Measurements from ENCODE around the gene GGACT. TPM values are rescaled to one million over a fixed set of nuclear protein-coding genes. Genes with fewer than 3 reads are reported as not detected.

The GGACT gene
- total RNA-seq, 2 donors from 2014 or later, result 4.9 to 17.8 TPM

- 87 to 91% methylated on average over 15 of the region's 15 CpGs for WGBS, 2 donors
Measured at GRCh38 chr13:100506154-100506553, 82.4 kb downstream of the GGACT start.

GRCh38 chr13:100503622-100504021 lies 85.0 kb downstream of the GGACT start:
- Histone ChIP-seq H3K27me3 (no peaks in the 10 kb centered on the region), H3K27ac (no peak overlapping the region), H3K4me3 (no peak overlapping the region), H3K9me3 (no peaks in the 10 kb centered on the region), H3K4me1 (no peaks in the 10 kb centered on the region), H3K36me3 (replicated peaks in 1 of 2; ENCODE audit: insufficient read depth in 1 of 2, low read depth in 2 of 2) (no peaks in the 10 kb centered on the region)
- ATAC-seq (no peak), DNase-seq (no peak)
- TF ChIP-seq POLR2A (IDR thresholded peaks at IDR 0.05), result no peak
- no peak for TF ChIP-seq CTCF (IDR thresholded peaks at IDR 0.05)
- intact Hi-C loops (cut with DNase I), result no loop called here
- WGBS, 2 donors, result 93% methylated on average over 3 of the region's 3 CpGs

More at GRCh38 chr13:100506154-100506553, 82.4 kb downstream of the GGACT start:
- H3K9me3 ChIP-seq, result no peaks in the 10 kb centered on the region
- no peaks in the 10 kb centered on the region for H3K4me1 ChIP-seq
- no peak overlapping the region for H3K27ac ChIP-seq
- DNase-seq (no peak), ATAC-seq (no peak)
- no peaks in the 10 kb centered on the region for H3K36me3 ChIP-seq (replicated peaks in 1 of 2; ENCODE audit: insufficient read depth in 1 of 2, low read depth in 2 of 2)
- intact Hi-C loops (cut with DNase I), result no loop called here
- no peaks in the 10 kb centered on the region for H3K27me3 ChIP-seq
- TF ChIP-seq CTCF (IDR thresholded peaks at IDR 0.05), result no peak
- TF ChIP-seq POLR2A (IDR thresholded peaks at IDR 0.05), result no peak
- no peak overlapping the region for H3K4me3 ChIP-seq

GRCh38 chr13:100502446-100502845 lies 86.1 kb downstream of the GGACT start:
- intact Hi-C loops (cut with DNase I), result no loop called here
- ATAC-seq (no peak), DNase-seq (no peak)
- TF ChIP-seq POLR2A (IDR thresholded peaks at IDR 0.05) (no peak), CTCF (IDR thresholded peaks at IDR 0.05) (no peak)
- WGBS, 2 donors, result 56 to 68% methylated on average over 2 of the region's 2 CpGs
- no peaks in the 10 kb centered on the region for H3K9me3 ChIP-seq
- H3K36me3 ChIP-seq (replicated peaks in 1 of 2; ENCODE audit: insufficient read depth in 1 of 2, low read depth in 2 of 2), result no peaks in the 10 kb centered on the region
- no peak overlapping the region for H3K4me3 ChIP-seq
- no peaks in the 10 kb centered on the region for H3K4me1 ChIP-seq
- H3K27me3 ChIP-seq, result no peaks in the 10 kb centered on the region
- H3K27ac ChIP-seq, result no peak overlapping the region

- DNase-seq (no peak), ATAC-seq (no peak)
- intact Hi-C loops (cut with DNase I), result no loop called here
- no peaks in the 10 kb centered on the region for H3K36me3 ChIP-seq (replicated peaks in 1 of 2; ENCODE audit: insufficient read depth in 1 of 2, low read depth in 2 of 2)
- no peak overlapping the region for H3K4me3 ChIP-seq
- no peak overlapping the region for H3K27ac ChIP-seq
- 91 to 96% methylated on average over 1 of the region's 1 CpG for WGBS, 2 donors
- TF ChIP-seq POLR2A (IDR thresholded peaks at IDR 0.05), result no peak
- TF ChIP-seq CTCF (IDR thresholded peaks at IDR 0.05), result no peak
- H3K4me1 ChIP-seq, result no peaks in the 10 kb centered on the region
- H3K9me3 ChIP-seq, result no peaks in the 10 kb centered on the region
- H3K27me3 ChIP-seq, result no peaks in the 10 kb centered on the region
Measured at GRCh38 chr13:100497389-100497788, 91.2 kb downstream of the GGACT start.

- WGBS, 2 donors, result 96 to 100% methylated on average over 1 of the region's 1 CpG
- Histone ChIP-seq H3K27ac (no peak overlapping the region), H3K36me3 (replicated peaks in 1 of 2; ENCODE audit: insufficient read depth in 1 of 2, low read depth in 2 of 2) (no peaks in the 10 kb centered on the region), H3K4me3 (no peak overlapping the region), H3K4me1 (no peaks in the 10 kb centered on the region), H3K9me3 (no peaks in the 10 kb centered on the region), H3K27me3 (no peaks in the 10 kb centered on the region)
- DNase-seq, result no peak
- no peak for ATAC-seq
- TF ChIP-seq CTCF (IDR thresholded peaks at IDR 0.05) (no peak), POLR2A (IDR thresholded peaks at IDR 0.05) (no peak)
- intact Hi-C loops (cut with DNase I), result no loop called here
Measured at GRCh38 chr13:100495455-100495854, 93.1 kb downstream of the GGACT start.

Data from body of pancreas (tissue), 4 donors.